Kidney epithelial cell (primary cell): ENCODE results near the gene MELK. TPM values are rescaled to one million over a fixed set of nuclear protein-coding genes. Genes with fewer than 3 reads are reported as not detected.

ENCODE experiments used
- DNase-seq: peaks from one replicate; pipeline ENCODE4 v3.0.0-alpha.2; 2010; ENCODE audit warnings: low read depth
- H3K27me3 ChIP-seq: 2 replicates; pipeline ENCODE4 v1.6.0; 2011; ENCODE audit warnings: low read length; ENCODE audit not compliant: control insufficient read depth, insufficient read depth
- H3K36me3 ChIP-seq: 2 replicates; pipeline ENCODE4 v1.5.1; 2011; ENCODE audit warnings: low read length; ENCODE audit not compliant: control insufficient read depth, insufficient read depth
- H3K4me3 ChIP-seq: 2 replicates; pipeline ENCODE4 v1.5.1; 2011; ENCODE audit warnings: low read depth, mild to moderate bottlenecking, control low read depth, low read length
- CTCF ChIP-seq: IDR thresholded peaks from 2 replicates; pipeline ENCODE4 v1.5.1; 2011; ENCODE audit warnings: mild to moderate bottlenecking, moderate library complexity, low read length, control low read depth, inconsistent platforms; ENCODE audit not compliant: insufficient read depth, poor library complexity, severe bottlenecking
- total RNA-seq: library from RNA; depleted of rRNA; stranded (reverse); fragments of >200 nt; gene quantifications from 2 replicates; pipeline ENCODE4 v1.2.3, GENCODE V29; 2015

MELK gene
- total RNA-seq, 1 donor from 2014 or later: 15.0 TPM

GRCh38 chr9:36642817-36643216 is 70.1 kb downstream of the MELK start:
- H3K27me3 ChIP-seq: no peaks in the 10 kb centered on the region
- DNase-seq: no peak
- H3K4me3 ChIP-seq: no peak overlapping the region
- TF ChIP-seq CTCF: no peak
- H3K36me3 ChIP-seq: peaks cover 2% of the 10 kb centered on the region

GRCh38 chr9:36656842-36657241 is 84.1 kb downstream of the MELK start:
- no peaks in the 10 kb centered on the region for H3K36me3 ChIP-seq

GRCh38 chr9:36659500-36659899 is 86.8 kb downstream of the MELK start:
- H3K4me3 ChIP-seq: no peak overlapping the region
- DNase-seq: no peak
- H3K36me3 ChIP-seq: no peaks in the 10 kb centered on the region
- no peaks in the 10 kb centered on the region for H3K27me3 ChIP-seq
- TF ChIP-seq CTCF: no peak

More at GRCh38 chr9:36656842-36657241, 84.1 kb downstream of the MELK start:
- DNase-seq: no peak
- no peak for TF ChIP-seq CTCF
- H3K27me3 ChIP-seq: no peaks in the 10 kb centered on the region
- H3K4me3 ChIP-seq: no peak overlapping the region

- Histone ChIP-seq H3K27me3 (no peaks in the 10 kb centered on the region), H3K36me3 (no peaks in the 10 kb centered on the region), H3K4me3 (no peak overlapping the region)
- TF ChIP-seq CTCF: no peak
- DNase-seq: no peak
Observed at GRCh38 chr9:36664806-36665205, 92.1 kb downstream of the MELK start.

- H3K27me3 ChIP-seq: no peaks in the 10 kb centered on the region
- no peak for TF ChIP-seq CTCF
- no peaks in the 10 kb centered on the region for H3K36me3 ChIP-seq
- DNase-seq: no peak
- H3K4me3 ChIP-seq: no peak overlapping the region
Observed at GRCh38 chr9:36665387-36665786, 92.7 kb downstream of the MELK start.

GRCh38 chr9:36665921-36666431 is 93.3 kb downstream of the MELK start:
- no peak for DNase-seq
- Histone ChIP-seq H3K27me3 (no peaks in the 10 kb centered on the region), H3K36me3 (no peaks in the 10 kb centered on the region), H3K4me3 (no peak overlapping the region)
- TF ChIP-seq CTCF: no peak
